HepG2 (cell line): Measurements from ENCODE around the gene TNKS1BP1. TPM values are rescaled to one million over a fixed set of nuclear protein-coding genes. Genes with fewer than 3 reads are reported as not detected.

Experiments used
- ARID4A ChIP-seq: sonication (generic); formaldehyde crosslinking; IDR thresholded peaks from 2 replicates; pipeline ENCODE4 v1.5.0; 2020; ENCODE audit warnings: mild to moderate bottlenecking, missing genetic modification reagents, borderline replicate concordance
- MAF1 ChIP-seq: sonication (generic); formaldehyde crosslinking; IDR thresholded peaks from 2 replicates; pipeline ENCODE4 v1.5.0; 2020; ENCODE audit warnings: missing genetic modification reagents, borderline replicate concordance
- PCBP1 ChIP-seq: fragments of 200-400 bp; formaldehyde crosslinking; IDR thresholded peaks from 2 replicates; pipeline ENCODE4 v1.6.1; 2017; ENCODE audit warnings: mild to moderate bottlenecking, low read depth, low read length, borderline replicate concordance
- SOX5 ChIP-seq: IDR thresholded peaks from 2 replicates; pipeline ENCODE4 v1.6.1; 2016; ENCODE audit warnings: borderline replicate concordance
- TFAP4 ChIP-seq: sonication (generic); IDR thresholded peaks from 2 replicates; pipeline ENCODE4 v1.6.1; 2016; ENCODE audit warnings: low read depth, borderline replicate concordance
- ZNF292 ChIP-seq: sonication (generic); formaldehyde crosslinking; IDR thresholded peaks from 2 replicates; pipeline ENCODE4 v1.8.1; 2022; ENCODE audit warnings: mild to moderate bottlenecking, low read depth, missing genetic modification reagents, borderline replicate concordance
- ZNF550 ChIP-seq: sonication (generic); formaldehyde crosslinking; IDR thresholded peaks from 2 replicates; pipeline ENCODE4 v1.4.0; 2020; ENCODE audit warnings: mild to moderate bottlenecking, missing genetic modification reagents, borderline replicate concordance
- ZNF598 ChIP-seq: sonication (generic); formaldehyde crosslinking; IDR thresholded peaks from 2 replicates; pipeline ENCODE4 v1.5.1; 2020; ENCODE audit warnings: mild to moderate bottlenecking, missing genetic modification reagents, borderline replicate concordance
- ZNF615 ChIP-seq: sonication (generic); formaldehyde crosslinking; IDR thresholded peaks from 2 replicates; pipeline ENCODE4 v1.5.0; 2020; ENCODE audit warnings: mild to moderate bottlenecking, missing genetic modification reagents, borderline replicate concordance
- ZNF652 ChIP-seq: IDR thresholded peaks from 2 replicates; pipeline ENCODE4 v1.6.1; 2016; ENCODE audit warnings: low read depth, borderline replicate concordance
- polyA plus RNA-seq, 8 experiments: library from polyadenylated mRNA; depleted of rRNA in 3 of 8; stranded (reverse) in 7 of 8; unstranded in 1 of 8; fragments of >200 nt; fragmentation: Illumina TruSeq in 4 of 8; extraction: Trizol in 4 of 8; gene quantifications; 2 replicates each; pipeline versions ENCODE4 v1.2.1 to v1.2.3, GENCODE V29; 2011 to 2016; ENCODE audit warnings: low read depth in 4 of 8, missing spikeins in 1 of 8, mixed read lengths in 1 of 8; ENCODE audit not compliant: insufficient read depth in 1 of 8
- total RNA-seq, 5 experiments: library from RNA; depleted of rRNA; stranded (reverse); fragments of >200 nt; fragmentation: Illumina TruSeq; extraction: Trizol; gene quantifications; 2 replicates each; pipeline ENCODE4 v1.2.3, GENCODE V29; 2016; ENCODE audit warnings: low read depth in 1 of 5

TNKS1BP1 gene
- total and polyA plus RNA-seq, 2 of the 13 experiments (the other 11 are each of a cell fraction or from before 2014, with no cell fraction given), result 13.7 to 15.0 TPM

- TF ChIP-seq ARID4A (no peak), ZNF598 (0 out of 2 replicates have a peak, but pooled peaks have one; percentile 28), SOX5 (CRISPR knock-in tag) (peak; percentile 36; the same call in 1 of the 2 replicates), ZNF550 (no peak), TFAP4 (peak; percentile 85), ZNF615 (CRISPR knock-in tag) (no peak), ZNF652 (peak; percentile 93), PCBP1 (no peak), ZNF292 (CRISPR knock-in tag) (peak; percentile 67; the same call in 1 of the 2 replicates), MAF1 (no peak)
These were observed 35.8 kb downstream of the TNKS1BP1 start (continued) for GRCh38 chr11:57288771-57289579.
